Adrenal gland (tissue), 12 donors: ENCODE data around the gene RNF31. TPM values are rescaled to one million over a fixed set of nuclear protein-coding genes. Genes with fewer than 3 reads are reported as not detected.

ENCODE experiments used
- DNase-seq, 7 donors: peaks; one replicate each; pipeline ENCODE4 v3.0.0-alpha.2; 2019 to 2020
- H3K27ac ChIP-seq, 5 donors: fragments of 200-600 bp; sonication (generic) in 4 of 5; 1 replicate in 3 of 5; 2 replicates in 2 of 5; pipeline versions ENCODE4 v1.5.1 to v1.8.0; 2016 to 2020; ENCODE audit warnings: mild to moderate bottlenecking in 1 of 5
- H3K27me3 ChIP-seq: fragments of 200-600 bp; 2 replicates; pipeline ENCODE4 v1.8.0; 2021
- H3K36me3 ChIP-seq, 2 donors: fragments of 200-600 bp; replicated peaks in 1 of 2; 1 replicate in 1 of 2; 2 replicates in 1 of 2; pipeline versions ENCODE4 v1.5.1 to v1.8.0; 2018 to 2022
- H3K4me1 ChIP-seq, 2 donors: fragments of 200-600 bp; replicated peaks in 1 of 2; 1 replicate in 1 of 2; 2 replicates in 1 of 2; pipeline versions ENCODE4 v1.5.1 to v1.8.0; 2018 to 2021
- H3K4me3 ChIP-seq, 4 donors: fragments of 200-600 bp; sonication (generic) in 3 of 4; one replicate each; pipeline ENCODE4 v1.5.1; 2016 to 2018
- H3K9me3 ChIP-seq, 3 donors: fragments of 200-600 bp; sonication (generic) in 1 of 3; replicated peaks in 1 of 3; 1 replicate in 2 of 3; 2 replicates in 1 of 3; pipeline versions ENCODE4 v1.5.1 to v1.8.0; 2016 to 2021
- CTCF ChIP-seq, 6 experiments: fragments of 450-650 bp in 4 of 6; fragments of 200-600 bp in 2 of 6; sonication (generic) in 1 of 6; IDR thresholded peaks; 1 replicate in 5 of 6; 2 replicates in 1 of 6; pipeline versions ENCODE4 v1.5.1 to v1.8.0; 2016 to 2021; ENCODE audit warnings: antibody characterized with exemption in 6 of 6, mild to moderate bottlenecking in 2 of 6, moderate library complexity in 1 of 6
- POLR2A ChIP-seq, 2 donors: fragments of 450-650 bp; IDR thresholded peaks; one replicate each; pipeline ENCODE4 v1.6.1; 2017; ENCODE audit warnings: antibody characterized with exemption in 2 of 2, mild to moderate bottlenecking in 2 of 2, moderate library complexity in 1 of 2
- WGBS, 4 donors: extraction: QIAGEN DNeasy Blood & Tissue Kit in 2 of 4; methylation state at CpG; one replicate each; pipeline versions ENCODE4 v1.1.5 to v1.1.7; 2013 to 2017; 5-methylcytosine and 5-hydroxymethylcytosine counted together
- intact Hi-C, 2 donors: fragments of 100-400 bp; cut with DNase I; formaldehyde crosslinking; loops; one replicate each; pipeline versions ENCODE4 v1.14.1 to v1.15.0; 2022 to 2023
- polyA plus RNA-seq, 3 donors: library from polyadenylated mRNA; stranded (reverse); fragments of 200-250 nt in 2 of 3; fragments of 350-450 nt in 1 of 3; fragmentation: Illumina TruSeq in 1 of 3; extraction: RNeasy Lipid Tissue Mini Kit (QIAGEN cat#74804) in 1 of 3; gene quantifications; one replicate each; pipeline ENCODE4 v1.2.3, GENCODE V29; 2013 to 2014
- total RNA-seq, 9 donors: library from RNA; depleted of rRNA in 4 of 9; stranded (reverse); fragments of >200 nt in 4 of 9; fragments of 120-200 nt in 1 of 9; fragmentation: NEBNext Ultra II Directional in 1 of 9; extraction: Animal tissue kit (Norgen Biotek cat#: 25700) in 1 of 9; gene quantifications; one replicate each; pipeline versions ENCODE4 v1.1.0 to v1.2.4, GENCODE V29; 2013 to 2023
- donor health status: healthy with polysubstance abuse.
- donor health status: Bipolar disorder and iron deficiency.
- donor health status: DM: yes; HTN: yes; CAD: no.
- donor health status: DM: no; HTN: no; CAD: no.
- donor health status: DM: no; HTN: no; CAD: no.
- donor health status: DM: yes; HTN: yes; CAD: no.

RNF31 gene
- total and polyA plus RNA-seq, 12 donors, result 32.8 to 351 (median 65.7) TPM

- Histone ChIP-seq H3K4me1 (peaks cover 19 to 22% of the 10 kb centered on the region in 2 donors), H3K4me3 (peak overlapping the region in 3 of 4 donors; percentile 51 to 81 (median 75)), H3K27me3 (no peaks in the 10 kb centered on the region), H3K36me3 (peaks cover 0 to 24% of the 10 kb centered on the region in 2 donors), H3K27ac (peak overlapping the region; percentile 97 to 100 (median 98)), H3K9me3 (no peaks in the 10 kb centered on the region)
- 0% methylated on average over 29 to 42 of the region's 42 CpGs for WGBS, 4 donors
- DNase-seq, result peak; percentile 91 to 98 (median 97)
- TF ChIP-seq POLR2A (IDR thresholded peaks at IDR 0.05) (peak; percentile 63 to 89), CTCF (IDR thresholded peaks at IDR 0.05) (peak in 2 of 6 experiments; percentile 4 to 9)
- intact Hi-C loops, result no loop called here
Observed at GRCh38 chr14:24113801-24114531, 33.3 kb upstream of the RNF31 start.

GRCh38 chr14:24114532-24115421 lies 32.5 kb upstream of the RNF31 start, which contains the start of the genes DCAF11 and NRL:
TSS of gene DCAF11 (plus strand) at chr14:24114777. CDS start at chr14:24115595, 818 bp downstream.
TSS of gene NRL (minus strand) at chr14:24114949. CDS start at chr14:24082848, 32,101 bp downstream.
- H3K36me3 ChIP-seq, result peaks cover 0 to 32% of the 10 kb centered on the region in 2 donors
- H3K9me3 ChIP-seq, result no peaks in the 10 kb centered on the region
- intact Hi-C loops, result no loop called here
- H3K27me3 ChIP-seq, result no peaks in the 10 kb centered on the region
- 0 to 1% (median 0%) methylated on average over 21 to 65 of the region's 65 CpGs for WGBS, 4 donors
- peak in 1 of 2 donors; percentile 41 for TF ChIP-seq POLR2A (IDR thresholded peaks at IDR 0.05)
- TF ChIP-seq CTCF (IDR thresholded peaks at IDR 0.05), result peak in 1 of 6 experiments; percentile 20
- peak; percentile 99 to 100 (median 99) for DNase-seq
- H3K4me1 ChIP-seq, result peaks cover 19% of the 10 kb centered on the region in 2 donors
- H3K4me3 ChIP-seq, result peak within 1 kb of the TSS; percentile 41 to 81 (median 65)
- peak within 1 kb of the TSS; percentile 97 to 100 (median 98) for H3K27ac ChIP-seq

GRCh38 chr14:24115422-24116127 lies 31.7 kb upstream of the RNF31 start:
- intact Hi-C loops, result no loop called here
- H3K4me1 ChIP-seq, result peaks cover 19% of the 10 kb centered on the region in 2 donors
- H3K27ac ChIP-seq, result peak overlapping the region in 4 of 5 donors; percentile 97 to 100 (median 98)
- 1 to 2% (median 2%) methylated on average over 9 to 14 of the region's 14 CpGs for WGBS, 4 donors
- no peak for TF ChIP-seq POLR2A (IDR thresholded peaks at IDR 0.05)
- TF ChIP-seq CTCF (IDR thresholded peaks at IDR 0.05), result no peak
- no peaks in the 10 kb centered on the region for H3K9me3 ChIP-seq
- no peaks in the 10 kb centered on the region for H3K27me3 ChIP-seq
- peak in 1 of 7 donors; percentile 18 for DNase-seq
- H3K36me3 ChIP-seq, result peaks cover 0 to 40% of the 10 kb centered on the region in 2 donors
- H3K4me3 ChIP-seq, result peak overlapping the region in 3 of 4 donors; percentile 19 to 81 (median 55)
